GM15510 (cell line): Measurements from ENCODE around the gene CDIPT.
A peak's percentile ranks its signal among the peaks of the same experiment; 100 is the strongest.

Experiments
- POLR2A ChIP-seq: IDR thresholded peaks from 3 replicates; pipeline ENCODE4 v1.6.1; 2011; ENCODE audit warnings: borderline replicate concordance; ENCODE audit not compliant: insufficient read length; ENCODE audit errors: extremely low read depth

Gene CDIPT

GRCh38 chr16:29815032-29815721 is 47.8 kb downstream of the CDIPT start:
- no peak for TF ChIP-seq POLR2A

GRCh38 chr16:29814592-29814991 is 48.4 kb downstream of the CDIPT start:
- no peak for TF ChIP-seq POLR2A

GRCh38 chr16:29813644-29814562 is 49.1 kb downstream of the CDIPT start:
- TF ChIP-seq POLR2A = no peak

GRCh38 chr16:29812754-29813643 is 50.0 kb downstream of the CDIPT start:
- no peak for TF ChIP-seq POLR2A

- no peak for TF ChIP-seq POLR2A
Observed at GRCh38 chr16:29811896-29812665, 50.9 kb downstream of the CDIPT start, which contains the start of gene PRRT2. TSS of gene PRRT2 (plus strand) at chr16:29812193. CDS start at chr16:29813055, 862 bp downstream.

- TF ChIP-seq POLR2A = peak; percentile 38
Observed at GRCh38 chr16:29811170-29811895, 51.7 kb downstream of the CDIPT start.

- no peak for TF ChIP-seq POLR2A
Observed at GRCh38 chr16:29810699-29811169, 52.3 kb downstream of the CDIPT start.

GRCh38 chr16:29809850-29810698 is 53.0 kb downstream of the CDIPT start:
- TF ChIP-seq POLR2A = no peak

- TF ChIP-seq POLR2A = no peak
Observed at GRCh38 chr16:29809031-29809747, 53.8 kb downstream of the CDIPT start.
